ENCODE data around the gene WIPI1. TPM values are rescaled to one million over a fixed set of nuclear protein-coding genes. Genes with fewer than 3 reads are reported as not detected.

Gene WIPI1
- total and polyA plus RNA-seq, 2 of the 13 experiments (the other 11 are each of a cell fraction or from before 2014, with no cell fraction given) = 29.4 to 141 TPM

GRCh38 chr17:68378268-68379176 lies 78.8 kb downstream of the WIPI1 start (continued):
- TF ChIP-seq TFDP1 (CRISPR knock-in tag; IDR thresholded peaks at IDR 0.05; ENCODE audit: borderline replicate concordance) = peak; percentile 67
- TF ChIP-seq ZNF143 (CRISPR knock-in tag; IDR thresholded peaks at IDR 0.05) = no peak; the same call in 1 of the 2 replicates
- TF ChIP-seq KDM3A (CRISPR knock-in tag; IDR thresholded peaks at IDR 0.05; ENCODE audit: low read depth) = peak; percentile 90
- TF ChIP-seq HNRNPH1 (optimal IDR thresholded peaks at IDR 0.05; ENCODE audit: low read depth, low read length) = no peak
- TF ChIP-seq ATF7-NPFF (CRISPR knock-in tag; IDR thresholded peaks at IDR 0.05; ENCODE audit: low read depth) = 0 out of 2 replicates have a peak, but pooled peaks have one; percentile 43
- peak; percentile 97; the same call in 1 of the 2 replicates for TF ChIP-seq ZNF572 (CRISPR knock-in tag; IDR thresholded peaks at IDR 0.05)
- no peak for TF ChIP-seq MTF1 (CRISPR knock-in tag; IDR thresholded peaks at IDR 0.05)
- TF ChIP-seq HNF4G (IDR thresholded peaks at IDR 0.05; ENCODE audit: borderline replicate concordance, low read depth, low read length) = peak; percentile 77; the same call in 1 of the 2 replicates
- peak; percentile 79 for TF ChIP-seq HNF4G (CRISPR knock-in tag; IDR thresholded peaks at IDR 0.05; ENCODE audit: borderline replicate concordance, low read depth)
- TF ChIP-seq THYN1 (CRISPR knock-in tag; IDR thresholded peaks at IDR 0.05; ENCODE audit: borderline replicate concordance, low read depth) = peak; percentile 89; the same call in 1 of the 2 replicates
- peak; percentile 60 for TF ChIP-seq FOXC1 (CRISPR knock-in tag; IDR thresholded peaks at IDR 0.05; ENCODE audit: borderline replicate concordance)
- TF ChIP-seq PLRG1 (conservative IDR thresholded peaks at IDR 0.05) = no peak
- no peak for TF ChIP-seq SP1 (IDR thresholded peaks at IDR 0.05)
- TF ChIP-seq SP1 (CRISPR knock-in tag; IDR thresholded peaks at IDR 0.05) = peak; percentile 62; the same call in 1 of the 2 replicates
- TF ChIP-seq ZNF430 (CRISPR knock-in tag; IDR thresholded peaks at IDR 0.05) = peak; percentile 63; the same call in 1 of the 2 replicates
- no peak for TF ChIP-seq ZKSCAN1 (IDR thresholded peaks at IDR 0.05; ENCODE audit: low read length)
- TF ChIP-seq HOXA7 (CRISPR knock-in tag; IDR thresholded peaks at IDR 0.05) = no peak
- TF ChIP-seq HOXA9 (CRISPR knock-in tag; IDR thresholded peaks at IDR 0.05; ENCODE audit: borderline replicate concordance) = peak; percentile 87; the same call in 1 of the 2 replicates
- no peak for TF ChIP-seq ZNF883 (CRISPR knock-in tag; IDR thresholded peaks at IDR 0.05; ENCODE audit: not compliant biosample characterization)
- TF ChIP-seq TRIM24 (CRISPR knock-in tag; IDR thresholded peaks at IDR 0.05) = no peak
- peak; percentile 13 for TF ChIP-seq ZNF44 (CRISPR knock-in tag; IDR thresholded peaks at IDR 0.05)
- peak; percentile 91 for TF ChIP-seq FOXO1 (CRISPR knock-in tag; IDR thresholded peaks at IDR 0.05)
- TF ChIP-seq PPARG (CRISPR knock-in tag; conservative IDR thresholded peaks at IDR 0.05) = peak; percentile 46
- peak; percentile 77; the same call in 1 of the 2 replicates for TF ChIP-seq PAWR (CRISPR knock-in tag; IDR thresholded peaks at IDR 0.05; ENCODE audit: borderline replicate concordance)
- TF ChIP-seq FUBP1 (CRISPR knock-in tag; IDR thresholded peaks at IDR 0.05; ENCODE audit: borderline replicate concordance) = peak; percentile 8; the same call in 1 of the 2 replicates
- TF ChIP-seq SAP130 (CRISPR knock-in tag; IDR thresholded peaks at IDR 0.05; ENCODE audit: low read depth) = peak; percentile 64
- no peak for TF ChIP-seq ZSCAN22 (CRISPR knock-in tag; IDR thresholded peaks at IDR 0.05)
- TF ChIP-seq CHD4 (IDR thresholded peaks at IDR 0.05; ENCODE audit: borderline replicate concordance, low read length) = peak; percentile 91
- TF ChIP-seq HDAC1 (CRISPR knock-in tag; IDR thresholded peaks at IDR 0.05) = peak; percentile 79; the same call in 1 of the 2 replicates
- TF ChIP-seq MEF2D (CRISPR knock-in tag; IDR thresholded peaks at IDR 0.05) = peak; percentile 63

Data from HepG2 (cell line).